ENCODE results near the gene SF1.

The SF1 gene

GRCh38 chr11:64765851-64766665, 12.3 kb downstream of the SF1 start:
- DNase-seq (ENCODE audit: extremely low read depth, insufficient read length): no peak
- Histone ChIP-seq H3K36me3 (ENCODE audit: control insufficient read depth, insufficient read depth, low read length) (peaks cover 60% of the 10 kb centered on the region), H3K4me3 (replicated peaks; ENCODE audit: low read depth, low read length) (no peak overlapping the region), H3K27me3 (replicated peaks; ENCODE audit: control insufficient read depth, insufficient read depth, low read length) (no peaks in the 10 kb centered on the region)
- TF ChIP-seq CTCF (IDR thresholded peaks at IDR 0.05; ENCODE audit: insufficient read depth, low read length, poor library complexity, severe bottlenecking): no peak

- peaks cover 55% of the 10 kb centered on the region for H3K36me3 ChIP-seq (ENCODE audit: control insufficient read depth, insufficient read depth, low read length)
Observed at GRCh38 chr11:64765291-64765850, 13.0 kb downstream of the SF1 start.

GRCh38 chr11:64764753-64765152, 13.6 kb downstream of the SF1 start:
- no peak for DNase-seq (ENCODE audit: extremely low read depth, insufficient read length)
- Histone ChIP-seq H3K27me3 (replicated peaks; ENCODE audit: control insufficient read depth, insufficient read depth, low read length) (no peaks in the 10 kb centered on the region), H3K36me3 (ENCODE audit: control insufficient read depth, insufficient read depth, low read length) (peaks cover 49% of the 10 kb centered on the region), H3K4me3 (replicated peaks; ENCODE audit: low read depth, low read length) (no peak overlapping the region)
- TF ChIP-seq CTCF (IDR thresholded peaks at IDR 0.05; ENCODE audit: insufficient read depth, low read length, poor library complexity, severe bottlenecking): no peak

More at GRCh38 chr11:64765291-64765850, 13.0 kb downstream of the SF1 start:
- Histone ChIP-seq H3K27me3 (replicated peaks; ENCODE audit: control insufficient read depth, insufficient read depth, low read length) (no peaks in the 10 kb centered on the region), H3K4me3 (replicated peaks; ENCODE audit: low read depth, low read length) (no peak overlapping the region)
- no peak for TF ChIP-seq CTCF (IDR thresholded peaks at IDR 0.05; ENCODE audit: insufficient read depth, low read length, poor library complexity, severe bottlenecking)
- no peak for DNase-seq (ENCODE audit: extremely low read depth, insufficient read length)

- no peaks in the 10 kb centered on the region for H3K27me3 ChIP-seq (replicated peaks; ENCODE audit: control insufficient read depth, insufficient read depth, low read length)
- peaks cover 43% of the 10 kb centered on the region for H3K36me3 ChIP-seq (ENCODE audit: control insufficient read depth, insufficient read depth, low read length)
- no peak for TF ChIP-seq CTCF (IDR thresholded peaks at IDR 0.05; ENCODE audit: insufficient read depth, low read length, poor library complexity, severe bottlenecking)
- DNase-seq (ENCODE audit: extremely low read depth, insufficient read length): no peak
- no peak overlapping the region for H3K4me3 ChIP-seq (replicated peaks; ENCODE audit: low read depth, low read length)
Observed at GRCh38 chr11:64764040-64764611, 14.2 kb downstream of the SF1 start.

GRCh38 chr11:64763526-64764039, 14.8 kb downstream of the SF1 start:
- Histone ChIP-seq H3K36me3 (ENCODE audit: control insufficient read depth, insufficient read depth, low read length) (peaks cover 37% of the 10 kb centered on the region), H3K4me3 (replicated peaks; ENCODE audit: low read depth, low read length) (no peak overlapping the region), H3K27me3 (replicated peaks; ENCODE audit: control insufficient read depth, insufficient read depth, low read length) (no peaks in the 10 kb centered on the region)
- DNase-seq (ENCODE audit: extremely low read depth, insufficient read length): no peak
- TF ChIP-seq CTCF (IDR thresholded peaks at IDR 0.05; ENCODE audit: insufficient read depth, low read length, poor library complexity, severe bottlenecking): no peak
